Fibroblast of gingiva (primary cell): ENCODE measurements around the gene ARFIP1.
"Not testable (repeated sequence)": the region's sequence is repeated elsewhere in the genome, so short reads cannot be mapped to it uniquely, and the experiment has no call there.

Experiments
- DNase-seq: peaks from one replicate; pipeline ENCODE4 v3.0.0-alpha.2; 2011; ENCODE audit warnings: low read depth

The ARFIP1 gene

DNA sequence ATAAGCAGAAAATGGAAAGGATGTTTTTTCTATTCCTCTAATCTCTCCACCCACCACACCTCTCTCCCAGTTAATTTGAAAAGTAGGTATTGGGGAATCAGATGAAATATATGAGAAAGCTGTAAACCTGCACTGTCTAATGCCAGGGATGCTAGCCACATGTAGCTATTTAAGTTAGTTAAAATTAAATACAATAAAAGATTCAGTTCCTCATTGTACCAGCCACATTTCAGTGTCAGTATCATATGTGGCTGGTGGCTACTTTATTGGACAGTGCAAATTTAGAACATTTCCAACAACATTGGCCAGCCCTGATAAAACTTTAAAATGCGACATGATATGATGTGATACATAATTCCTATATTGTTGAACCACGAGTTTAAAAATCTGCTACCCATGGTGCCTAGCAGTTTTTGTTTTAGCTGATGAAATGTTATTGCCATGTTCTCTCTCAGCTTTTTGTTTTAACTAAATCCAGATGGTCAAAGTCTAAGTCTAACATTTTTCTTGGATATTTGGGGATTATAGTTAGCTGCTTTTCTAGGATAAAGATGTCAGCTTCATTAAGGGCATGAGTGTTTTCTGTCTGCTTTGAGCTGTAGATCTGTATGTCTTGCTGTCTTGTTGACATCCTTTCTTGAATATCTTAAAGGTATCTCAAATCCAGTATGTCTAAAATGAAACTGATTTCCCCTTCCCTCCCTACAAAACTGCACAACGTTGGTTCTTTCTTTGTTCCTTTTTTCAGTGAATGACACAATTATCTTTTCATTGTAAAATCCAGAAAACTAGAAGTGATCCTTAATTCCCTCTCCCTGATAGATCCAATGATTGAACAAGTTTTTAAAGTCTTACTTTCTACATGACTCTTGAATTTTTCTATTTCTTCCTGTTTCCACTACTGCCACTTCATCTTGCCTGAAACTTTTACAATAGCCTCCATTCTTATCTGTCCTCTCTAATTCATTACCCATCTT is 6.2 kb downstream of the ARFIP1 start:
- peak; percentile 45 for DNase-seq

DNA sequence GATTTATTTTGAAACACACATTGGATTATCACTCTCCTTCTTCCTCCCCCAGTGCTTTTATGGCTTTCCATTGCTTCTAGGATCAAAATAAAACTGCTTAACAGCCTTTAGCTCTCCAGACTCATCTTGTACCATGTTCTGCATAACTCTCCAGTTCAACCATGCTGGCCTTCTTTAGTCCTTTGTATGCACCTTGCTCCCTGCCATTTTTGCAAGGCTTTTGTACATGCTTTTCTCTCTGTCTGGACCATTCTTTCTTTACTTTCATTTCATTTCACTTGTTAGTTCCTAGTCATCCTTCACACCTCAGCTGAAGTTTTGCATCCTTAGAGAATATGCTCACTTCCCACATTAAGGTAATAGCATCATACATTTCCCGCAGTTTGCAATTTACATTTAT is 6.9 kb downstream of the ARFIP1 start:
- DNase-seq, result no peak

DNA sequence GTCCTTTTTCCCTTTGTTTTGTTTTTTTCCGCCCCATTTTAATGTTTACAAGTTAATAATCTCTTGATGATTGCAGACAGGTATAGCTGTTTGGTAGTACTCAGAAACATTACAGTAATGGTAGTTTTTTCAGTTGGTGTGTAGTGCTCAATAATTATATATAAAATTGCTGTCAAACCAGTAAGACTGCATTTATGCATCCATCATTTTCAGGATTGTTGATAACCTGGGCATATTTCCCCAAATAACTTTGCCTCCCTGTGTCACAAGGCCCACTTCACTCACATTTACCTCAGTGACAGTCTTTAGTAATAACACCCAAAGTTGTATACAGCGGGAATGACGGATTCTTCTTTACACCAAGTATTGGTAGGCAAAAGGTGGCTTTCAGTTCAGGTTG is 16.1 kb downstream of the ARFIP1 start:
- no peak for DNase-seq

DNA sequence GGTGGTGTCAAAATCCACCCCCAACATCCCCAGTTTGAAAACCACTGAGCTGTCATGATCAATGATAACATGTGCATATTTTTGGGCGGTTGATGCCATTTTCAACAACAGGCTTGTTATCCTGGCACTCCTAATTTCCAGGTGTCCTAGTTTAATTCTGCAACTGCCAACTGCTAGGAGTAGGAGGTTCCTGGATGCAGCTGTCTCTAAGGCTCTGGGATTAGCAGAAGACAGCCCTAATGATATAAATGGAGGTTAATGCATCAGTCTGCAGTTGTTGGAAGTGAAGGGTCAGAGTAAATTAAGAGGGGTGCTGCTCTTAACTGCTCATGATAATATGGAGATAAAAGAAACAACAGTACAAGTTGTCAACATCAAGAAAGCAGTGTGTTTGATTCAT is 23.8 kb downstream of the ARFIP1 start:
- no peak for DNase-seq

DNA sequence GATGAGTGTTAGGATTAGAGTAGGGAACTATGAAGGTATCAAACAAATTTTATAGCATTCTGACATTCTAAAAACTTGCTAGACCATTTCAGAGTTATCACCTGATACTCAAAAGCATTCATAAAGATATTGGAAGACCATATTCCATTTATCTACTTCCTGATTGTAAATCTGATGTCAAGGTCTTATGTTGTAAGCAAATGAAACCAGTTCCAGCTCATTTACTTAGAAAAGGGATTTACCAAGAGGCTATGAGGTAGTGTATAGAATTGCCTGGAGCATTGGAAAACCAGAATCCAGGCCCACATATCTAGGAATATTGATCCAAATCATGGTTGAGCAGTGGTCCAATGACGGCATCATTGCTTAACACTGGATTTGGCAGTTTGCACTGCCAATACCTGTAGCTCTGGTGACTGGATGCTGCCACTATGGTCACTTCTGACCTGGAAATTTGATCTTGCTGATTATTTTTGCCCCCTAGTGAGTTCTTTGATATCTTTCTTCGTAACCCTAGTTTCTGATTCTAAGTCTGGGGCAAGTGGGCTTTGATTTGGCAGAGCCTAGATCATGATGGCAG is 25.4 kb downstream of the ARFIP1 start:
- no peak for DNase-seq

DNA sequence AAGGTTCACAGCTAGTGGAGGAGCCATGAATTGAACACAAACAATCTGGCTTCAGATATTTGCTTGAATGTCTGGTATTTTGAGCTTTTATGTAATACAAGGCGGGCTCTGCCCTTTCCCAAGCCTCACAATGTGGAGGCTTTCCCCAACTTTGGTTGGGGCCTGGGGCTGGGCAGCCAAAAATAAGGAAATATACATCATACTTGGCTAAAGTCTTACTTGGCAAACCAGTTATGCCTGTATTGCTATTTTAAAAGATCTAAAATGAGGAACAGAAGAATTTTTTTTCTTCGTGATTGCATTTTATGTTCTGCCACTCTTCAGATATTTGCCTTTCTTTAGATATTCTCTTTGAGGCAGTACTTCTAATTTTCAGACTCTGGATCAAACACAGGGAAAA is 26.1 kb downstream of the ARFIP1 start:
- no peak for DNase-seq

DNA sequence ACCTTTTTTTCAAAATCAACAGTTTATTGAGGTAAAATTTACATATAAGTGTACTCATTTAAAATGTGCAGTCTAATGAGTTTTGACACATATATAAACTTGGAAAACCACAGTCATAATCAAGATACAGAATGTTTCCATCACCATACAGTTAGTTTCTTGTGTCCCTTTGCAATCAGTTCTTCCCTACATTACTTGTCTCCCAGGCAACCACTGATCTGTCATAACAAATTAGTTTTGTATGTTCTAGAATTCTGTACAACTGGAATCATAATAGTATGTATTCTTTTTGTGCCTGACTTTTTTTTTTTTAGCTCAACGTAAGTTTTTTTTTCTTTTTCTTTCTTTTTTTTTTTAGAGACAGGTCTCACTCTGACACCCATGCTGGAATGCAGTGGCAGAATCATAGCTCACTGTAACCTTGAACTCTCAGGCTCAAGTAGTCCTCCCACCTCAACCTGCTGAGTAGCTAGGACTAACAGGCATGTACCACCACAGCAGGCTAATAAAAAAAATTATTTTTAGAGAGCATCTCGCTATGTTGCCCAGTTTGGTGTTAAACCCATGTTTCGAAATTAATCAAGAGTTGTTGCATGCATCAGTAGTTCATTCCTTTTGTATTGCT is 26.9 kb downstream of the ARFIP1 start:
- DNase-seq, result peak; percentile 69

DNA sequence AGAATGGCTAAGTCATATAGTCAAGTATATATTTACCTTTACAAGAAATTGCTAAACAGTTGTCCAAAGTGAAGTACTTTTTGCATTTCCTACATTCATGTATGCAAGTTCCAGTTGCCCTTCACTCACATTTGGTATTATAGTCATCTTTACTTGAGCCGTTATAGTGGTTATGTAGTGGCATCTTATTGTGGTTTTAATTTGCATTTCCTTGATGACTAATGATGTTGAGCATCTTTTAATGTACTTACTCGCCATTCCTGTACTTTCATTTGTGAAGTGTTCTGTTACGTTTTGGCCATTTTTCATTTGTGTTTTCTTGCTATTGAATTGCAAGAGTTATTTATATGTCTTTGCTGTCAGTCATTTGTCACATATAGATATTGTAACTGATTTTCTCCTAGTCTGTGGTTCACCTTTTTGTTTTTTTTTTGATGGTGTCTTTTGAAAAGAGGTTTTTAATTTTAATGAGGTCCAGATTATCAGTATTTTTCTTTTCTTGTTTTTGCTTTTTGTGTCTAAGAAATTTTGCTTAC is 27.6 kb downstream of the ARFIP1 start:
- peak; percentile 51 for DNase-seq

DNA sequence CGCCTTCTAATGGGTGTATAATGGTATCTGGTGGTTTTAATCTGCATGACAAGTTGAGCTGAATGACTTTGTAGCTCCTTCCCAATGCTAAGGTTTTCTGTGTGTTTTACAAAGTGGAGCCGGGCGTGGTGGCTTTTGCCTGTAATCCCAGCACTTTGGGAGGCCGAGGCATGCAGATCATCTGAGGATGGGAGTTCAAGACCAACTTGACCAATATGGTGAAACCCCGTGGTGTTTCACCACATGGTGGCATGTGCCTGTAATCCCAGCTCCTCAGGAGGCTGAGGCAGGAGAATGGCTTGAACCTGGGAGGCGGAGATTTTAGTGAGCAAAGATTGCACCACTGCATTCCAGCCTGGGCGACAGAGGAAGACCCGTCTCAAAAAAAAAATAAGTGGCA is 28.9 kb downstream of the ARFIP1 start:
- DNase-seq, result no peak

DNA sequence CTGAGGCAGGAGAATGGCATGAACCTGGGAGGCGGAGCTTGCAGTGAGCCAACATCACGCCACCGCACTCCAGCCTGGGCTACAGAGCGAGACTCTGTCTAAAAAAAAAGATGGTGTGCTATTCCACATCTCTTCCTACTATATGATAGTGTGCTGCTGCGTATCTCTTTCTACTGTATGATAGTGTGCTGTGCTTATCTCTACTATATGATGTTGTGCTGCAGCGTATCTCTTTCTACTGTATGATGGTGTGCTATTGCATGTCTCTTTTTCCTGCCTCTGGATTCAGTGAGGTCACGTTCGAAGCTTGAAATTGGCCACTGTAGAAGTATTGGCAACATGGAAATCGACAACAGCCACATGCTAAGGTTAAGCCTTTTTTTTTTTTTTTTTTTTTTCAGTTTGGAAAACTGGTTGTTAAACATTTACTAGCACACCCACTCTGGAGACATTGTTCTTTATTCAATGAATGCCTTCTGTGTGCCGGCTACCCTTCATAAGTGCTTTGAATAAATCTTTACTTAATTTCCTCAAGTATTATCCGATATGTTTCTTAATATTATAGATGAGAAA is 31.0 kb downstream of the ARFIP1 start:
- no peak for DNase-seq

DNA sequence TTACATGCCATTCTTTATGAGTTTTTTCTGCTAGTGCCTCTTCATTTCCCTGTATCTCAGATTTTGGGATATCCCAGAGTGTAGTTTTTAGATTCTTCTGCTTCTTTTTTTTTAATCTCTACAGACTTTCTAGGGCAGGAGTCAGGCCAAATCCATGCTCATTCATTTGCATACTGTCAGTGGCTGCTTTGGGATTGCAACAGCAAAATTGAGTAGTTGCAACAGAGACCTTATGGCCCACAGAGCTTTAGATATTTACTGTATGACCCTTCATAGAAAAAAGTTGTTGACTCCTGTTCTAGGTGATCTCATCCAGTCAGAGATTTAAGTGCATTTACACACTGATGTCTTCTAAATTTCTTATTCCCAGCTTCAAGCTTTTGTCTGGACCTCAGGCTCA is 35.3 kb downstream of the ARFIP1 start:
- peak; percentile 79 for DNase-seq

DNA sequence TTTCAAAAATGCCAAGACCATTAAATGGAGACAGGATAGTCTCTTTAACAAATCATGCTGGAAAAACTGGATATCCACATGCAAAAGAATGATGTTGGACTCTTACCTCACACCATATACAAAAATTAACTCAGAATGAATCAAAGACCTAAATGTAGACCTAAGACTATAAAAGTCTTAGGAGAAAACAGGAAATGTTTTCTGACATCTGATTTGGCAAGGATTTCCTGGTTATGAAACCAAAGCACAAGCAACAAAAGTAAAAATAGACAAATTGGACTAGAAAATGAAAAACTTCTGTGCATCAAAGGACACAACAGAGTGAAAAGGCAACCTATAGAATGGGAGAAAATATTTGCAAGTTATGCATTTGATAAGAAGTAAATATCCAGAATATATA is 37.6 kb downstream of the ARFIP1 start:
- DNase-seq, result peak; percentile 35

DNA sequence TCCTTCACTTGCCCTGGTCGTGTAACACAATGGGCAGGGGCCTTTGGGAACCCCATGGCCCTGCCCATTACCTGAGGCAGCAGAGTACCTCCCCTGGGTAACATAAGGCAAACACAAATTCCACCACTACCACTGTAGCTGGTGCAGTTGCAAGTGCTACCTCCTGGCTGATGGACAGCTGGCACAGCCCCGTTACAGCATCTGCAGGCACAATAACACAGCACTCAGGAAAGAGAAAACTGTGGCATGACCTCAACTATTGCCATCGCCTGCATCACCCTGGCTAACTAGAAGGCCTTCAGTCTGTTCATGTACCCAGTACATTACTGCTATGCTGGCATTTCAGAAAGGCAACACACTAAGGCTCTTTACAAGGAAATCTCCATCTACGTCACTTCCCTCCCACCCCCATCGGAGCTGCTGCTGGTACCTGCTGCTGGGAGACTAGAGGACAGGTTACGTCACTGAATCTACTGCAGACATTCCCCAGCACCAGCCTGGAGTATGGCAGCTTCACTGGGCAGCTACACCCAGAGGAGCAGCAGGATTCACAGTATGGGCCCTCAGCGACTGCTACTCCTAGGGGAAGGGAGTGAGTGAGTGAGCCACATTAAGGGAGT is 39.4 kb downstream of the ARFIP1 start:
- DNase-seq, result no peak

DNA sequence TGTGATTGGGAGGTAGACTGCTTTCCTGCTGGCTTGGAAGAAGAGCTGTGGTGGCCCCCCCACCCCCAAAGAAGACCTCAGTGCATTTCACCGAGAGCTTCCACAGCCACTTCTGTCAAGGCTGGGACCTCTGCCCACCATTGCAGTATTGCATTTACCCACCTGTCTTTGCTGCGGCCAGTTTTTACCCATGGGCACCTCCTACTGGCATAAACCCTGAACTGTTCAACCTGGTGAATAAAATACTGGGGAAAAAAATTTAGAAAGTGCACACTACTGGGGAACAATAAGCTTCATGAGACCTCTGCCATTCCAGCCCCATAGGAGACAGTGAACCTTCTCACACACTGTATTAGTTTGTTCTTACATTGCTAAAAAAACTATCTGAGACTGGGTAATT is 40.3 kb downstream of the ARFIP1 start:
- DNase-seq, result no peak

DNA sequence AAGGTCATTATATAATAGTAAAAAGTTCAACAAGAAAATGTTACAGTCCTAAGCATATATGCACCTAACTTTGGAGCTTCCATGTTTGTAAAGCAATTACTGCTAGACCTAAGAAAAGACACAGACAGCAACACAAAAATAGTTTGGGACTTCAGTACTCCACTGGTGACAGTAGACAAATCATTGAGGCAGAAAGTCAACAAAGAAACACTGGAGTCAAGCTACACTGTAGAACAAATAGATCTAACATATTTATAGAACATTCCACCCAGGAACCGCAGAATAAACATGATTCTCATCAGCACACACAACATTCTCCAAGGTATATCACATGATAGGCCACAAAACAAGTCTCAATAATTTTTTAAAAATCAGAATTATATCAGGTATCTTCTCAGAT is 42.6 kb downstream of the ARFIP1 start:
- DNase-seq, result no peak

DNA sequence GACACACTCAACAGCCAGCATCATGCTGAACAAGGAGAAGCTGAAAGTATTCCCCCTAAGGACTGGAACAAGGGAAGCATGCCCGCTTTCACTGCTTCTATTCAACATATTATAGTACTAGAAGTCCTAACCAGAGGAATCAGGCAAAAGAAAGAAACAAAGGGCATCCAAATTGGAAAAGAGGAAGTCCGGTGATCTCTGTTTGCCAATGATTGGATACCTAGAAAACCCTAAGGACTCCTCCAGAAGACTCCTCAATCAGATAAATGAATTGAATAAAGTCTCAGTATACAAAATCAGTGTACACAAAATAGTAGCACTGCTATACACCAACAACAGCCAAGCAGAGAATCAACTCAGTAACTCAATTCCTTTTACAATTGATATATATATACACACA is 44.8 kb downstream of the ARFIP1 start:
- DNase-seq, result no peak

DNA sequence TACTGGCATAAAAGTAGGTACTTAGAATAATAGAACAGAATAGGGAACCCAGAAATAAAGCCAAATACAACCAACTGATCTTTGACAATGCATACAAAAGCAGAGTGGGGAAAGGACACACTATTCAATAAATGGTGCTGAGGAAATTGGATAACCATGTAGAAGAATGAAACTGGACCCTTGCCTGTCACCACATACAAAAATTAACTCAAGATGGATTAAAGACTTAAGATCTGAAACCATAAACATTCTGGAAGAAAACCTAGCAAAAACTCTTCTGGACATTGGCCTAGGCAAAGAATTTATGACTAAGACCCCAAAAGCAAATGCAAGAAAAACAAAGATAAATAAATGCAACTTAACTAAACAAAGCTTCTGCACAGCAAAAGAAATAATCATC is 45.6 kb downstream of the ARFIP1 start:
- peak; percentile 69 for DNase-seq

DNA sequence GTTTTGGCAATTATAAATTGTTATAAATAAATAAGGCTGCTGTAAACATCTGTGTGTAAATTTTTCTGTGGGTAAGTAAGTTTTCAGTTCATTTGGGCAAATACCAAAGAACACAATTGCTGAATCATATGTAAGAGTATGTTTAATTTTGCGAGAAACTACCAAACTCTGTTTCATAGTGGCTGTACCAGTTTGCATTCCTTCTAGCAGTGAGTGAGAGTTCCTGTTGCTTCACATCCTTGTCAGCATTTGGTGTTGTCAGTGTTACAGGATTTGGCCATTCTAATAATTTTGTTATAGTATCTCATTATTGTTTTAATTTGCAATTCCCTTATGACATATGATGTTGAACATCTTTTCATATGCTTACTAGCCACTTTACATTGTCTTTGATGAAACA is 48.4 kb downstream of the ARFIP1 start:
- DNase-seq, result no peak

DNA sequence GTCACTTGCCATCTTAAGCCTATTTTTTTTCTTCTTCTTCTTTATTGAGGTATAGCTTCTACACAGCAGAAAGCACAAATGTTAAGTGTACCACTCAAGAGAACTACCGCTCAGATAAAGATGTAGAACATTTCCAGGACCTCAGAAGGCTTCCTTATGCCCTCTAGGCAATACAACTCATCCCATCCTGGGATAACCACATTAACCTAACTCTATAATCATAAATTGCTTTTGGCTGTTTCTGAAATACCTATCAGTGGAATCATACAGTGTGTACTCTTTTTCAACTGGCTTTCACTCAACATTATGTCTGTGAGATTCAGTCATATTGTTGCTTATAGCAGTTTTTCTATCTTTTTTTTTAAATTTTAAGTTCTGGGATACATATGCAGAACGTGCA is 51.7 kb downstream of the ARFIP1 start:
- no peak for DNase-seq

DNA sequence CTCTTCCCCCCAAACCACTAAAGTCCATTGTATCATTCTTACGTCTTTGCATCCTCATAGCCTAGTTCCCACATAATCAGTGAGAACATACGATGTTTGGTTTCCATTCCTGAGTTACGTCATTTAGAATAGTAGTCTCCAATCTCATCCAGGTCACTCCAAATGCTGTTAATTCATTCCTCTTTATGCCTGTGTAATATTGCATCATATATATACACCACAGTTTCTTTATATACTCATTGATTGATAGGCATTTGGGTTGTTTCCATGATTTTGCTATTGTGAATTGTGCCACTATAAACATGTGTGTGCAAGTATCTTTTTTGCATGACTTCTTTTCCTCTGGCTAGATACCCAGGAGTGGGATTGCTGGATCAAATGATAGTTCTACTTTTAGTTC is 57.2 kb downstream of the ARFIP1 start:
- DNase-seq, result no peak

DNA sequence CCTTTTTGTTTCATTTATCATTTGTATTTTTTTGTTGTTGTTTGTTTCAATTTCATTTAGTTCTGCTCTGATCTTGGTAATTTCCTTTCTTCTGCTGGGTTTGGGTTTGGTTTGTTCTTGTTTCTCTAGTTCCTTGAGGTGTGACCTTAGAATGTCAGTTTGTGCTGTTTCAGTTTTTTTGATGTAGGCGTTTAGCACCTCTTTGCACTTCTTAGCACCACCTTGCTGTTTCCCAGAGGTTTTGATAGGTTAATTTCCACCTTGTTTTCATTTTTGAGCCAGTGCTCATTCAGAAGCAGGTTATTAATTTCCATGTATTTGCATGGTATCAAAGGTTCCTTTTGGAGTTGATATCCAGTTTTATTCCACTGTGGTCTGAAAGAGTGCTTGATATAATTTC is 60.0 kb downstream of the ARFIP1 start:
- DNase-seq, result not testable (repeated sequence)

DNA sequence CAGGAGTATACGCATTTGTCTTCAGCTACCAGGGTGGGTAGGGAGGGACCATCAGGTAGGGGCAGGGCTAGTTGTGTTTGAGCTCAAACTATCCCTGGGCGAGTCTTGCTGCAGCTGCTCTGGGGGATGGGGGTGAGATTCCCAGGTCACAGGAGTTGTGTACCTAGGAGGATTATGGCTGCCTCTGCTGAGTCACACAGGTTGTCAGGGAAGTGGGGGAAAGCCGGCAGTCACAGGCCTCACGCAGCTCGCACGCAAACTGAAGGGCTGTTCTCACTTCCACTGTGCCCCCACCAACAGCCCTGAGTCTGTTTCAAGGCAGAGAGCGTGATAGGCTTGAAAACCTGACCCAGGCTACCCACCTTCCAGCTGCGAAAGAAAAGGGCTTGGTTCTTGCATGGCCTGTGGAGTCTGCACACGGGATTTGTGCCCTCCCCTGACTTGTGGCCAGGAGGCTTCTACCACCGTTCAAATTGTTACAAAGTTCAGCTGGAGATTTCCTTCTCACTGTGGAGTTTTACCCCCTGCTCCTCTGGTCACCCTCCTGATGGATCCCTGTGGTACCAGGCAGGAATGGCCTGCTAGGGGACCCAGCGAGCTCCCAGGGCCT is 63.8 kb downstream of the ARFIP1 start:
- DNase-seq, result no peak
